ENCODE results near the gene KCNMA1. TPM values are rescaled to one million over a fixed set of nuclear protein-coding genes. Genes with fewer than 3 reads are reported as not detected.

The KCNMA1 gene
- total RNA-seq, 1 experiment from 2014 or later = 0.70 TPM

DNA sequence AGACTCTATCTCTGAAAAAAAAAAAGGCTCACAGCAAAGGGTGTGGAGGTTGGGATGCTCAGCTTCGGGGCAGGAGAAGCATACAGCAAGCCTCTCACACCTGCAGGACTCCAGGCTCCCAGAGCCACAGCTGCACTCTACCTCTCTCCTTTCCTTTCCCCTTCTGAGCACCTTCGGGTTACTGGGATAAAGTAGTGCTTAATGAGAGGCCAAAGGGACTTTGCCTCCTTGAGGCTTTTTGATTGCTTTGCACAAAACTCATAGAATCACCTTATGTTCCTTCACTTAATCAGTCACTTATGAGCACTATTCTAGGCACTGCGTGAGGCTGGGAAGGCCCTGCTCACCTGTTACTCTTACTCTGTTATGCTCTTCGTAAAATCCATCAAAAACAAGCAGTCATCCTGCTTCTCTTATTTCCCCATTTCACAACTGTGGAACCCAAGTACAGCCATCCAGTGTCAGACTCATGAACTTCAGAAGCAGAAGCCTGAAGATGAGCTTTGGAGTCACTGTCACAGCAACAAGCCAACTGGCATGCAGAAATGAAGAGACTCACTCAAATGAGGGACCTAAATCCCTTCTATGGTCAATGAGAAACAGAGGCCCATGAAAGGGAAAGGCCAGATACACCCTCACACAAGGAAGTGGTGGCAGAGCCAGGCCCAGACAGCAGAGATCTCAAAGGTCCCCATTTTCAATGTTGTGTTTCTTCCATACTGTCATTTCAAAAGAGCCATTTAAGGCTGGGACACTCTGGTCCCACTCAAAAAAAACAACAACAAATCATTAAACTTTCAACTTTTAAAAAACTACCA is 205.4 kb downstream of the KCNMA1 start:
- H2AFZ ChIP-seq = no peak overlapping the region
- intact Hi-C loops (cut with micrococcal nuclease; ENCODE audit: unreplicated experiment) = loop anchor here (5.0 kb wide), 1 partner anchor 355 kb away; no protein-coding TSS in a partner anchor
- H3K27me3 ChIP-seq (ENCODE audit: insufficient read depth, low read depth) = no peaks in the 10 kb centered on the region
- H3K9me3 ChIP-seq (ENCODE audit: insufficient read depth, low read depth) = no peaks in the 10 kb centered on the region
- no TSS peak for BruUV-seq (replicated peaks)
- H3K4me1 ChIP-seq (replicated peaks; ENCODE audit: insufficient read depth) = no peaks in the 10 kb centered on the region
- no peak overlapping the region for H3K4me2 ChIP-seq
- no peak overlapping the region for H3K27ac ChIP-seq
- TF ChIP-seq, protein P1, sequence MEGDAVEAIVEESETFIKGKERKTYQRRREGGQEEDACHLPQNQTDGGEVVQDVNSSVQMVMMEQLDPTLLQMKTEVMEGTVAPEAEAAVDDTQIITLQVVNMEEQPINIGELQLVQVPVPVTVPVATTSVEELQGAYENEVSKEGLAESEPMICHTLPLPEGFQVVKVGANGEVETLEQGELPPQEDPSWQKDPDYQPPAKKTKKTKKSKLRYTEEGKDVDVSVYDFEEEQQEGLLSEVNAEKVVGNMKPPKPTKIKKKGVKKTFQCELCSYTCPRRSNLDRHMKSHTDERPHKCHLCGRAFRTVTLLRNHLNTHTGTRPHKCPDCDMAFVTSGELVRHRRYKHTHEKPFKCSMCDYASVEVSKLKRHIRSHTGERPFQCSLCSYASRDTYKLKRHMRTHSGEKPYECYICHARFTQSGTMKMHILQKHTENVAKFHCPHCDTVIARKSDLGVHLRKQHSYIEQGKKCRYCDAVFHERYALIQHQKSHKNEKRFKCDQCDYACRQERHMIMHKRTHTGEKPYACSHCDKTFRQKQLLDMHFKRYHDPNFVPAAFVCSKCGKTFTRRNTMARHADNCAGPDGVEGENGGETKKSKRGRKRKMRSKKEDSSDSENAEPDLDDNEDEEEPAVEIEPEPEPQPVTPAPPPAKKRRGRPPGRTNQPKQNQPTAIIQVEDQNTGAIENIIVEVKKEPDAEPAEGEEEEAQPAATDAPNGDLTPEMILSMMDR (conservative IDR thresholded peaks at IDR 0.05) = no peak
- TF ChIP-seq EZH2 (IDR thresholded peaks at IDR 0.05; ENCODE audit: low read depth) = no peak
- H3F3A ChIP-seq (ENCODE audit: insufficient read depth, low read depth) = no peaks in the 10 kb centered on the region
- no peak overlapping the region for H3K4me3 ChIP-seq
- no peaks in the 10 kb centered on the region for H4K20me1 ChIP-seq (ENCODE audit: insufficient read depth)
- H3K36me3 ChIP-seq (ENCODE audit: low read depth) = no peaks in the 10 kb centered on the region
- ChIA-PET CTCF (no interaction called here), POLR2A (ENCODE audit: unreplicated experiment) (no interaction called here)
- no peaks in the 10 kb centered on the region for H3K9me2 ChIP-seq (ENCODE audit: insufficient read depth)
- H3K79me2 ChIP-seq (ENCODE audit: low read depth) = no peaks in the 10 kb centered on the region
- no peak for DNase-seq

DNA sequence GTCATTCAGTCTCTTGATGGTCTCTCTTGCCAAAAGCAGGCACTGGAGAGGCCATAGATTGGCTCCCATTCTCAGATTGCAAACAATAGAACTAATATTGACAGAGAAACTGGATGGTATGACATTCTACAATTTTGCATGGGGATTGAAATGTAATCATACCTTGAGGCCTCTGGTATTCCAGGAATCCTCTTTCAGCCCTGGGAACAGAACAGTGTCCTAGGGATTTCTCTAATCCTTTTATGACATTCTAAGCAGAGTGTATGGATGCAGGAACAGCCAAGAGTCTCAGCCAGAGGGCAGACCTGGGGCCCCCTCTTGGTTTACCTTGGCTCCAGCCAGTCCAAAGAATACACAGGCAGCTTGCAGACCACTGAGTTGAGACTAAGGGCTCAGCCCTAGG is 206.4 kb downstream of the KCNMA1 start:
- Histone ChIP-seq H3K36me3 (ENCODE audit: low read depth) (no peaks in the 10 kb centered on the region), H3K27me3 (ENCODE audit: insufficient read depth, low read depth) (no peaks in the 10 kb centered on the region), H3K27ac (no peak overlapping the region), H2AFZ (no peak overlapping the region), H3K4me3 (no peak overlapping the region), H3K79me2 (ENCODE audit: low read depth) (no peaks in the 10 kb centered on the region), H3F3A (ENCODE audit: insufficient read depth, low read depth) (no peaks in the 10 kb centered on the region), H4K20me1 (ENCODE audit: insufficient read depth) (no peaks in the 10 kb centered on the region), H3K4me2 (no peak overlapping the region), H3K9me2 (ENCODE audit: insufficient read depth) (no peaks in the 10 kb centered on the region), H3K9me3 (ENCODE audit: insufficient read depth, low read depth) (no peaks in the 10 kb centered on the region), H3K4me1 (replicated peaks; ENCODE audit: insufficient read depth) (no peaks in the 10 kb centered on the region)
- intact Hi-C loops (cut with micrococcal nuclease; ENCODE audit: unreplicated experiment) = loop anchor here (5.0 kb wide), 1 partner anchor 354 kb away; no protein-coding TSS in a partner anchor
- no TSS peak for BruUV-seq (replicated peaks)
- ChIA-PET POLR2A (ENCODE audit: unreplicated experiment) (no interaction called here), CTCF (no interaction called here)
- TF ChIP-seq, protein P1 (conservative IDR thresholded peaks at IDR 0.05) = no peak
- no peak for TF ChIP-seq EZH2 (IDR thresholded peaks at IDR 0.05; ENCODE audit: low read depth)
- DNase-seq = no peak

DNA sequence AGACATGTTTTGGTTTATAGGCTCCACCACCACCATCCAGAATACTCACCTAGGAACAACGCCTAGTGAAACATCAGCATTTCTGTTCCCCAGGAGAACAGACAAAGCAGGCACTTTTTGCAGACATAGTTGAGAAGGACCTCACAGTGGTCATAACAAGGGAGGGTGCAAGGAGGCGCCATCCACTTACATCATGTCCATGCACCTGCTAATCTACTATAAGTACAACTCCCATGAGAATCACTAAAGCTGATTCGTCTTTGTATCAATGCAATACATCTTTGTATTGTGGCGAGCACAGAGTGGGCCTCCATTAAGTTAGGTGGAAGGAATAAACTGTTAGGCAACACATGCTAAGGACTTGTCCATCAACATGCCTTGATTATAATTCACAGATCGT is 207.1 kb downstream of the KCNMA1 start:
- H3K27me3 ChIP-seq (ENCODE audit: insufficient read depth, low read depth) = no peaks in the 10 kb centered on the region
- no peaks in the 10 kb centered on the region for H3F3A ChIP-seq (ENCODE audit: insufficient read depth, low read depth)
- ChIA-PET CTCF (no interaction called here), POLR2A (ENCODE audit: unreplicated experiment) (no interaction called here)
- no peaks in the 10 kb centered on the region for H3K36me3 ChIP-seq (ENCODE audit: low read depth)
- no peak overlapping the region for H3K27ac ChIP-seq
- H3K79me2 ChIP-seq (ENCODE audit: low read depth) = no peaks in the 10 kb centered on the region
- no peaks in the 10 kb centered on the region for H4K20me1 ChIP-seq (ENCODE audit: insufficient read depth)
- H3K4me2 ChIP-seq = no peak overlapping the region
- no peaks in the 10 kb centered on the region for H3K4me1 ChIP-seq (replicated peaks; ENCODE audit: insufficient read depth)
- no peak overlapping the region for H3K4me3 ChIP-seq
- no peaks in the 10 kb centered on the region for H3K9me3 ChIP-seq (ENCODE audit: insufficient read depth, low read depth)
- no peaks in the 10 kb centered on the region for H3K9me2 ChIP-seq (ENCODE audit: insufficient read depth)
- no peak for DNase-seq
- BruUV-seq (replicated peaks) = no TSS peak
- no peak overlapping the region for H2AFZ ChIP-seq
- TF ChIP-seq EZH2 (IDR thresholded peaks at IDR 0.05; ENCODE audit: low read depth) = no peak
- TF ChIP-seq, protein P1 (conservative IDR thresholded peaks at IDR 0.05) = no peak
- intact Hi-C loops (cut with micrococcal nuclease; ENCODE audit: unreplicated experiment) = loop anchor here (5.0 kb wide), 1 partner anchor 353 kb away; no protein-coding TSS in a partner anchor

Measured in PC-9 (cell line).